NB4 (cell line): ENCODE measurements around the gene DLL3.
A peak's percentile ranks its signal among the peaks of the same experiment; 100 is the strongest.
"Not testable (repeated sequence)": the region's sequence is repeated elsewhere in the genome, so short reads cannot be mapped to it uniquely, and the experiment has no call there.

ENCODE experiments used
- DNase-seq: peaks from one replicate; pipeline ENCODE4 v3.0.0; 2010; ENCODE audit warnings: low read depth
- H3K4me3 ChIP-seq: one replicate; pipeline ENCODE4 v1.5.1; 2011; ENCODE audit warnings: mild to moderate bottlenecking, low read depth, low read length, moderate library complexity
- CTCF ChIP-seq: IDR thresholded peaks from one replicate; pipeline ENCODE4 v1.5.1; 2012; ENCODE audit warnings: low read depth, low read length
- MAX ChIP-seq: IDR thresholded peaks from 2 replicates; pipeline ENCODE4 v1.6.1; 2011; ENCODE audit warnings: low read depth, low read length
- MYC ChIP-seq: IDR thresholded peaks from 2 replicates; pipeline ENCODE4 v1.6.1; 2011; ENCODE audit warnings: low read depth, low read length
- POLR2A ChIP-seq: IDR thresholded peaks from 2 replicates; pipeline ENCODE4 v1.6.1; 2011; ENCODE audit warnings: mild to moderate bottlenecking; ENCODE audit not compliant: insufficient read length; ENCODE audit errors: extremely low read depth

Gene DLL3

DNA sequence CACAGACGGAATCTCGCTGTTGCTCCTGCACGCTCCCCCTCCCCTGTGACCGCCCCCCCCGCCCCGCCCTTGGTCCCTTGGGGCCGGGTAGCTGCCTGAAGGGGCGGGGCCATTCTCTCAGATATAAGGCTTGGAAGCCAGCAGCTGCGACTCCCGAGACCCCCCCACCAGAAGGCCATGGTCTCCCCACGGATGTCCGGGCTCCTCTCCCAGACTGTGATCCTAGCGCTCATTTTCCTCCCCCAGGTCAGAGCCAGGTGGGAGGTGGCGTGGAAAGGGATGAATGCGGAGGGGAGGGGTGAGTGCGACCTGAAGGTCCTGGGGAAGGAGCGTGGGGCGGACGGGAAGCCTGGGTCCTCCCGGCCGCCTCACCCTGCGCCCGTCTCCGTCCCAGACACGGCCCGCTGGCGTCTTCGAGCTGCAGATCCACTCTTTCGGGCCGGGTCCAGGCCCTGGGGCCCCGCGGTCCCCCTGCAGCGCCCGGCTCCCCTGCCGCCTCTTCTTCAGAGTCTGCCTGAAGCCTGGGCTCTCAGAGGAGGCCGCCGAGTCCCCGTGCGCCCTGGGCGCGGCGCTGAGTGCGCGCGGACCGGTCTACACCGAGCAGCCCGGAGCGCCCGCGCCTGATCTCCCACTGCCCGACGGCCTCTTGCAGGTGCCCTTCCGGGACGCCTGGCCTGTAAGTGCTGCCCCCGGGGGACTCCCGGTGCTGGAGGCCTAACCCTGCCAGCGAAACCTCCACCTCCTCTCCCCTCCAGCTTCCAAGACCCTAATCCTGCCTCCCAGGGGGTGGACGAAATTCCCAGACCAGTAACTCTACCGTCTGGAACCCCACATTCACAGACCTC lies at the start of gene DLL3:
TSS of gene DLL3 (plus strand) at position 150 of the 845 bp plus-strand sequence. CDS start at position 178, 28 bp downstream.
- DNase-seq = peak; percentile 13

GRCh38 chr19:39449116-39449797 lies 49.5 kb upstream of the DLL3 start:
- H3K4me3 ChIP-seq = no peak overlapping the region
- no peak for DNase-seq
- TF ChIP-seq MYC = no peak
- no peak for TF ChIP-seq POLR2A
- TF ChIP-seq MAX = no peak
- TF ChIP-seq CTCF = no peak

More for the DNA sequence above, at the start of gene DLL3:
- peak within 1 kb of the TSS; percentile 28 for H3K4me3 ChIP-seq
- TF ChIP-seq POLR2A = no peak
- TF ChIP-seq CTCF = no peak
- TF ChIP-seq MYC = no peak
- no peak for TF ChIP-seq MAX

GRCh38 chr19:39451257-39451656 lies 47.5 kb upstream of the DLL3 start:
- DNase-seq, H3K4me3 ChIP-seq: not testable (repeated sequence)

DNA sequence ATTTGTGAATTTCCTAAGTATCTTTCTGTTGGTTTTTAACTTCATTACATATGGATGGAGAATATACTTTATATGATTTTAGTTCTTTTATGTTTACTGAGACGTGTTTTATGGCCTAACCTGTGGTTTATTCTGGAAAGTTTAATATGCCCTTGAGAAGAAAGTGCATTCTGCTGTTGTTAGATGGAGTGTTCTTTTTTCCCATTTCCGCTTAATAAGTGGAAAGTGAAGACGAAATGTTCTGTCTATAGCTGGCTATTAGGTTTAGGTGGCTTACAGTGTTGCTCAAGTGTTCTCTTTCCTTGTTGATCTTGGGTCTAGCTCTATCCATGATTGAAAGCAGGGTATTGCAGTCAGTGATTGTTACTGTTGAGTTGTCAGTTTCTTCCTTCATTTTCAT lies 35.3 kb upstream of the DLL3 start:
- H3K4me3 ChIP-seq = no peak overlapping the region
- DNase-seq = no peak
- no peak for TF ChIP-seq POLR2A
- TF ChIP-seq MAX = no peak
- TF ChIP-seq MYC = no peak
- TF ChIP-seq CTCF = no peak

GRCh38 chr19:39465956-39466747 lies 32.6 kb upstream of the DLL3 start:
- no peak for TF ChIP-seq MYC
- TF ChIP-seq POLR2A = no peak
- no peak for TF ChIP-seq CTCF
- no peak for TF ChIP-seq MAX
- H3K4me3 ChIP-seq = no peak overlapping the region
- no peak for DNase-seq

GRCh38 chr19:39467941-39468340 lies 30.8 kb upstream of the DLL3 start:
- TF ChIP-seq MYC (no peak), MAX (no peak), POLR2A (no peak), CTCF (no peak)
- no peak overlapping the region for H3K4me3 ChIP-seq
- DNase-seq = no peak
